Dedifferentiated amniotic fluid mesenchymal stem cell (primary cell): ENCODE results near the gene RNF13.

Experiments
- DNase-seq: peaks from one replicate; pipeline ENCODE4 v3.0.0-alpha.2; 2016; ENCODE audit errors: extremely low spot score

RNF13 gene, protein sequence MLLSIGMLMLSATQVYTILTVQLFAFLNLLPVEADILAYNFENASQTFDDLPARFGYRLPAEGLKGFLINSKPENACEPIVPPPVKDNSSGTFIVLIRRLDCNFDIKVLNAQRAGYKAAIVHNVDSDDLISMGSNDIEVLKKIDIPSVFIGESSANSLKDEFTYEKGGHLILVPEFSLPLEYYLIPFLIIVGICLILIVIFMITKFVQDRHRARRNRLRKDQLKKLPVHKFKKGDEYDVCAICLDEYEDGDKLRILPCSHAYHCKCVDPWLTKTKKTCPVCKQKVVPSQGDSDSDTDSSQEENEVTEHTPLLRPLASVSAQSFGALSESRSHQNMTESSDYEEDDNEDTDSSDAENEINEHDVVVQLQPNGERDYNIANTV

DNA sequence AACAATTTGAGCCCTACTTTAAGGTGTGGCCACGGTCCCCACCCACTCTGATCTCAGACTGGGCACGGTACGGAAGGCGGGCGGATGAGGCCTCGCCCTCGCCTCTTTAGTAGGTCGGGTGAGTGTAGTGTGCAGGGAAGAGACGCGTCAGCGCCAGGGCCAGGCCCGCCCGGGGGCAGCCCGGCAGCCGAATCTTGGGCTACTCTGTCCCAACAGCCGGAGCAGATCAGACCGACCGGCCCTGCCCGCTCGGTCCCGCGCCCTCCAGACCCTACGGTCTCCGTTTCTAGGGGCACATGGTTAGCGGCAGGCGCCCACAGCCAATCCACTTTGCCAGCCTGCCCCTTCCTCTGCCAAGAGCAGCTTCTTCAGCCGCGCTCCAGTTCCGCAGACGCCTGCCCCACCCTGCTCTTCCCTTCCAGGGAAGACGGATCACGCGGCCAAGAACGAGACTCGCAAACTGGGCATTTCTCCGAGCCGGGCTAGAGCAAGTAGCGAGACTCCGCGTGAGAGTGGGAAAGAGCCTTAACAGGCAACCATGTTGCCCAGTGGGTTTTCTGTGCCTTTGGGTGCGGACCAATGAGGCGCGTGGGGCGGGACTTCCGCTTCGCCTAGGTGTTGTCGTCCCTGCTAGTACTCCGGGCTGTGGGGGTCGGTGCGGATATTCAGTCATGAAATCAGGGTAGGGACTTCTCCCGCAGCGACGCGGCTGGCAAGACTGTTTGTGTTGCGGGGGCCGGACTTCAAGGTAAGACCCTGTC, at the start of gene RNF13:
Gene RNF13, plus strand, starts transcription at position 610 of the 761 bp plus-strand sequence. CDS start 32,812 bp downstream, outside the sequence.
- peak; percentile 99 for DNase-seq

- DNase-seq = no peak
These were observed 49.3 kb upstream of the RNF13 start for GRCh38 chr3:149763565-149764195.

- DNase-seq = no peak
These were observed 48.7 kb upstream of the RNF13 start for GRCh38 chr3:149764302-149764701.

- DNase-seq = peak; percentile 71
These were observed 47.2 kb upstream of the RNF13 start for GRCh38 chr3:149765762-149766334.

GRCh38 chr3:149767720-149768119, 45.3 kb upstream of the RNF13 start:
- DNase-seq = no peak

DNA sequence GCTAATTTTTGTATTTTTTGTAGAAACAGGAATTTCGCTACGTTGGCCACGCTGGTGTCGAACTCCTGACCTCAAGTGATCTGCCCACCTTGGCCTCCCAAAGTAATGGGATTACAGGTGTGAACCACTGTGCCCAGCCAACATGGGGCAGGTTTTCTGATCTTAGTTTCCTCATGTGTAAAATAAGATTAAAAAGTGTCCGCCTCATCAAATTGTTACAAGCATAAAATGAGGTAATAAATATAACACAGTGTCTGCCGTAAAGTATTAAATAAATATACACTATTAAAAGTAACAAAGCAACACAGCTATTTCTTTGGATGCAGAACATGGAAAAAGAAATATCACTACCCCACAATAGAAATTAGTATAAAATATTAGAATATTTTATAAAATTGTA, 44.3 kb upstream of the RNF13 start:
- DNase-seq = no peak

DNA sequence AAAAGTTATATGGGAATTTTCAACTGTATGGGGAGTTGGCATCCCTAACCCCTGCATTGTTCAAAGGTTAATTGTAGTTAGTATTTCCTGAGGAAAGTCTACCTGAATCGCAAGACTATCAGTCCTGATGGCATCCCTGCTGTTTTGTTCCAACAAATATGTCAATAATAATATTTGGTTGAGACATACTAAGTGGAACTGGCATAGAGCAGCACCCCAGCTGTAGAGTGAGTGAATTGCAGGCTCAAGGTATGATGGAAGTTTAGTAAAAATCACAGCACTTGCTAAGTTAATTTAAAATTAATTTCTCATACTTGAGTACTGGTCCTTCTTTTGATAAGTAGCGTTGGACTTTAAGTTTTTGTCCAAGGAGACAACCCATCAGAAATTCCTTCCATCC, 42.8 kb upstream of the RNF13 start:
- DNase-seq = no peak

DNA sequence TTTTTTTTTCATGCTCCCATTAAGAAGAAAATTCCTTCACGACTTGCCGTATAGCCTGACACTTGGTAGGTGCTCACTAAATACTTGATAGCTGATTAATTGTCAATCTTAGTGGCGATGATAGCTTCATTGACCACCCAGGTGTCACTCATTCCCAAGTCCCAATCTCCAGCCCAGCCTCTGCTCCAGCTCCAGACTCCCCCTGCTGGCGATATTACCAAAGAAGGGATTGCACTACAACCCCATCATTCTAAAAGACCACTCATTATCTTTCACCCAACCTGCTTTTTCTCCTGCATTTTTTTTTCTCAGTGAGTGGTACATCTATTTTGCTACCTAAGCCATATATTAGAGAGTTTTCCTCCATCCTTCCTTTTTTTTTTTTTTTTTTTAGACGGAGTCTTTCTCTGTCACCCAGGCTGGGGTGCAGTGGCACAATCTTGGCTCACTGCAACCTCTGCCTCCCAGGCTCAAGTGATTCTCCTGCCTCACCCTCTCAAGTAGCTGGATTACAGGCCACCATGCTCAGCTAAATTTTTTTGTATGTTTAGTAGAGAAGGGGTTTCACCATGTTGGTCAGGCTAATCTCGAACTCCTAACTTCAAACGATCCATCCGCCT, 41.3 kb upstream of the RNF13 start:
- peak; percentile 35 for DNase-seq

GRCh38 chr3:149772861-149773260, 40.2 kb upstream of the RNF13 start:
- DNase-seq = no peak

DNA sequence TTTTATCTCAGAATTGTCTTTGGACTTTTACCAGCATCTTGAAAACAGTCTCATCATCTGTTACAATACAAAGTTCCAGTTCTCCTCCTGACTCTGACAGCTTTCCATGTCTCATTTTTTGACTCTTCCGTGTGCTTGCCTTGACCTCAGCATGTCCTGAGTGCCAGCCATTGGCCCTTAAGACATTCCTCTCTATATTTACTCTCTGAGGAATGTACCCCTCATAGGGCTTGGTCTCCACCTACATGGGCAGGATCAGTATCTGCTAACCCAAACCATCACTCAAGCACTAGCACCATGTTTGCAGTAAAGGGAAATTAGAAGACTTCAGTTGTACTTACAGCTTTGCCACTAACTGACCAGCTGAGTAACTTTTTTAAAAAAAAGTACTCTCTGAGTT, 36.8 kb upstream of the RNF13 start:
- no peak for DNase-seq

DNA sequence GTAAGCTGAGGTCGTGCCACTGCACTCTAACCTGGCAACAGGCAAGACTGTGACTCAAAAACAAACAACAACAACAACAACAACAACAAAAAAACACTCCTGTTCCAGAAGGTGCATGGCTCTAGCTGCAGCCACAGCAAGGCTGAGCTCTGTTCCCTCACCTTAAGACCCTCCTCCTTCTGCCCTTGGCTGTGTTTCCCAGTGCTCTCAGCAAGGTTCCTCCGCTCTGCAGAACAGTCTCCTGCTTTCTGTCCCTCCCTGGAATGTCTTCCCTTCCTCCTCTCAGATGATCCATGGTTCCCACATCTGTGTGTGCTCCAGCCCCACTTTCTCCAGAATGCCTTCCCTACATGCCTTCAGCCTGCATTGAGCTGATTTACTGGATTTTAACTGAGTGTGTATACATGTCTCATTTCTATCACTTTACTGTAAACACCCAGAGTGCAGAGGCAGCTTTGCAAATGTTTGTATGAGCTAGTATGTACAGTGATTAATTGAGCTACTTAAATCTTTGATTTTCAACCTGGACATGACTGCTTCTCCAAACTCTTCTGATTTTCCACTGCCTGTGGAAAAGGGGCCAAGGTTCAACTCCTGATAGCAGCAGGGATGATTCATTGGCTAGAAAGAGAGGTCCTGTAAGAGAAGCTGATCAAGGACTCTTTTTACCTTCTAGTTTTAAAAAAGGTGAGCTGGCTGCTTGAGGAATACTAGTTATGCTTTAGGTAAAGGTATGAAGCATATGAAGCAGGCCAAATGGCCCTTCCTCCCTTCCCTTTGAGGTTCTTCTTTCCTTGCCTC, 35.4 kb upstream of the RNF13 start:
- no peak for DNase-seq

- no peak for DNase-seq
These were observed 31.8 kb upstream of the RNF13 start for GRCh38 chr3:149781211-149781610.

- DNase-seq = no peak
These were observed 31.3 kb upstream of the RNF13 start for GRCh38 chr3:149781741-149782140.

GRCh38 chr3:149783576-149783975, 29.4 kb upstream of the RNF13 start:
- DNase-seq = peak; percentile 38

- DNase-seq = no peak
These were observed 28.8 kb upstream of the RNF13 start for GRCh38 chr3:149784064-149784704.

- peak; percentile 19 for DNase-seq
These were observed 22.7 kb upstream of the RNF13 start for GRCh38 chr3:149790268-149790667.

DNA sequence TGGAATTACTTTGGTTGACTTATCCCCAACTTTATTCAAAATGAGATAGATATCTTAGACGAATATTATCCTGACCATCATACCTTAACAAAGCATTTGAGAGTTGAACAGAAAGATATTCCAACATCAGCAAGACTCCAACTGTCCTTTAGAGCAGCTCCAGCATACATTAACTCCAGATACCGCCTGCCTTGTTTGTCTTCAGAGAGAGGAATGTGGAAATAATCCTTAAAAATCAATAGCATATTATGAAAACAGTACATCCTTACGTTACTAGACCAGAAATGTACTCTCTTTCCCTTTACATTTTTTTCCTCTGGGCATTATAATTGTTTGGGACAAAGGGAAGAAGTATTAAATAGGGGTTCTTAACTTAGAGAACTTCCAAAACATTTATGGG, 22.3 kb upstream of the RNF13 start:
- peak; percentile 21 for DNase-seq

DNA sequence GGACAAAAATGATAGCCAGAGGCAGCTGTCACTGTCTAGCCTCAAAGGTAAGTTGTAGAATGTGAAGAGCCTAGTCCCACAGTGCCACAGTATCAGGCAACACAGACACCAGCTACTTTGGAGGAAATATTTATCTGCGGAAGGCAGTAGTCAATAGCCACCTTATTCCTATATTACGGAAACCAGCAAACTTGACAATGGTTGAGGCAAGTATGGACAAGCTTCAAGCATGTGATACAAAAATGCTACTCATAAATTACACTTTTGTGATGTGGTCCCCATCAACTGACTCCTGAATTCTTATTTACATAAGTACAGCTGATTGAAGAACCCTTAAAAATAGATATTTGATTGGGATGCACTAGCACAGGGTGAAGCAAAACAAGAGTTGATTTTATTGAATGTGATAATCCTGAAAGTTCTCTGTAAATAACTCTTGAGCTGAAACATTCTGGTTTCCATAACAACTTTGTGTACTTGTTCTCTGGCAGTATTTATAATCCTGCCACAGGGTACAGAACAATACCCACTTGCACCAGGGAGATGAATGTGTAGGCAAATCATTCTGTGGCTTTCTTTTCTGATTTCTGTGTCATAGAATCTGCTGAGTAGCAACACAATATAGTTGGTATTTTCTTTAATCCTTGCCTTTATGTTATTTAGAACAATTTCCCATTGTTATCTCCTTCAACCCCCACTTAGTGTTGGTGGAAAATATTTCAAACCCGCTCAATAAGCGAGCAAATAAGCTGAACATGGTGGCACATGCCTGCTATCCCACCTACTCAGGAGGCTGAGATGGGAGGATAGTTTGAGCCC, 20.4 kb upstream of the RNF13 start, which contains the start of gene ANKUB1:
Gene ANKUB1, minus strand, starts transcription at position 103 of the 819 bp plus-strand sequence. CDS start 188 bp downstream, outside the sequence.
- no peak for DNase-seq

DNA sequence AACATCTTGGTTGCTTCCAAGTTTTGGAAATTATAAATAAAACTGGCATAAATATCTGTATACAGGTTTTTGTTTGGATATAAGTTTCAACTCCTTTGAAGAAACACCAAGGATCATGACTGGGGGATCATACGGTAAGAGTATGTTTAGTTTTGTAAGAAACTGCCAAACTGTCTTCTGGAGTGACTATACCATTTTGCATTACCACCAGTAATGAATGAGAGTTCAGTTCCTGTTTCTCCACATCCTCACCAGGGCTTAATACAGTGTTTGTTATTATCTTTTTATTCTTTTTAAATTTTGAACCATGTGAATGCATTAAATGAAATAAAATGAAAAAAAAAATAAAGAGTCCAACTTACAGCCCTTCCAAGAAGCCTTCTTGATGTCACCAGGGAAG, 17.0 kb upstream of the RNF13 start:
- no peak for DNase-seq
